Stomach (tissue), 9 donors: ENCODE measurements around the gene SYNE2. TPM values are rescaled to one million over a fixed set of nuclear protein-coding genes. Genes with fewer than 3 reads are reported as not detected.

Experiments used
- DNase-seq, 2 donors: peaks; one replicate each; pipeline versions ENCODE4 v3.0.0 to v3.0.0-alpha.2; 2013 to 2019
- H3K27ac ChIP-seq, 5 donors: fragments of 200-600 bp in 4 of 5; sonication (generic) in 4 of 5; one replicate each; pipeline ENCODE4 v1.5.1; 2013 to 2019; ENCODE audit warnings: mild to moderate bottlenecking in 1 of 5, moderate library complexity in 1 of 5
- H3K27me3 ChIP-seq, 3 donors: fragments of 200-600 bp; sonication (generic); one replicate each; pipeline ENCODE4 v1.5.1; 2017 to 2019; ENCODE audit warnings: mixed run types in 1 of 3
- H3K36me3 ChIP-seq, 4 donors: fragments of 200-600 bp; sonication (generic); 1 replicate in 3 of 4; 2 replicates in 1 of 4; pipeline ENCODE4 v1.5.1; 2016 to 2019
- H3K4me1 ChIP-seq, 4 donors: fragments of 200-600 bp; sonication (generic); one replicate each; pipeline ENCODE4 v1.5.1; 2016 to 2019
- H3K4me3 ChIP-seq, 4 donors: fragments of 200-600 bp; sonication (generic) in 3 of 4; one replicate each; pipeline ENCODE4 v1.5.1; 2016 to 2019; ENCODE audit warnings: mild to moderate bottlenecking in 1 of 4
- H3K9me3 ChIP-seq, 4 donors: fragments of 200-600 bp; sonication (generic); one replicate each; pipeline ENCODE4 v1.5.1; 2016 to 2019
- EP300 ChIP-seq: sonication (generic); formaldehyde crosslinking; IDR thresholded peaks from one replicate; pipeline ENCODE4 v1.6.1; 2017; ENCODE audit warnings: antibody characterized with exemption
- POLR2A ChIP-seq, 4 donors: fragments of 450-650 bp; IDR thresholded peaks; one replicate each; pipeline ENCODE4 v1.6.1; 2016; ENCODE audit warnings: antibody characterized with exemption in 4 of 4, control low read depth in 2 of 4, mild to moderate bottlenecking in 1 of 4, moderate library complexity in 1 of 4
- POLR2AphosphoS5 ChIP-seq, 3 donors: sonication (generic); formaldehyde crosslinking; IDR thresholded peaks; one replicate each; pipeline ENCODE4 v1.6.1; 2016; ENCODE audit warnings: antibody characterized with exemption in 3 of 3
- WGBS, 5 donors: extraction: QIAGEN DNeasy Blood & Tissue Kit in 3 of 5; methylation state at CpG; one replicate each; pipeline versions ENCODE4 v1.1.5 to v1.1.7; 2013 to 2018; 5-methylcytosine and 5-hydroxymethylcytosine counted together
- intact Hi-C: fragments of 100-400 bp; cut with DNase I; formaldehyde crosslinking; loops from one replicate; pipeline ENCODE4 v1.15.1; 2023; ENCODE audit warnings: low total_unique reads
- polyA plus RNA-seq, 3 donors: library from polyadenylated mRNA; stranded (reverse); fragments of 200-250 nt; gene quantifications; one replicate each; pipeline ENCODE4 v1.2.3, GENCODE V29; 2013
- total RNA-seq, 5 donors: library from RNA; depleted of rRNA; stranded (reverse); fragments of >200 nt; gene quantifications; one replicate each; pipeline versions ENCODE4 v1.1.0 to v1.2.3, GENCODE V29; 2014 to 2016
- TF ChIP-seq, protein P1 (sequence below), 7 experiments: fragments of 450-650 bp in 4 of 7; fragments of 200-600 bp in 3 of 7; sonication (generic) in 3 of 7; IDR thresholded peaks; one replicate each; pipeline ENCODE4 v1.5.1; 2016 to 2019; ENCODE audit warnings: antibody characterized with exemption in 7 of 7, control low read depth in 2 of 7, mild to moderate bottlenecking in 1 of 7
- donor health status: healthy with polysubstance abuse.
- donor health status: Bipolar disorder and iron deficiency.
- donor health status: healthy.

Gene SYNE2
- total and polyA plus RNA-seq, 8 donors: 14.4 to 280 (median 120) TPM

GRCh38 chr14:64125270-64125669, 272.5 kb downstream of the SYNE2 start:
- Histone ChIP-seq H3K36me3 (peaks cover 34 to 100% (median 98%) of the 10 kb centered on the region in 4 donors), H3K27ac (no peak overlapping the region), H3K27me3 (no peaks in the 10 kb centered on the region), H3K9me3 (no peaks in the 10 kb centered on the region), H3K4me3 (no peak overlapping the region), H3K4me1 (peaks cover 0 to 5% (median 0%) of the 10 kb centered on the region in 4 donors)
- TF ChIP-seq EP300: no peak
- TF ChIP-seq POLR2AphosphoS5 (IDR thresholded peaks at IDR 0.05): no peak
- no peak for TF ChIP-seq POLR2A (IDR thresholded peaks at IDR 0.05)
- TF ChIP-seq, protein P1, sequence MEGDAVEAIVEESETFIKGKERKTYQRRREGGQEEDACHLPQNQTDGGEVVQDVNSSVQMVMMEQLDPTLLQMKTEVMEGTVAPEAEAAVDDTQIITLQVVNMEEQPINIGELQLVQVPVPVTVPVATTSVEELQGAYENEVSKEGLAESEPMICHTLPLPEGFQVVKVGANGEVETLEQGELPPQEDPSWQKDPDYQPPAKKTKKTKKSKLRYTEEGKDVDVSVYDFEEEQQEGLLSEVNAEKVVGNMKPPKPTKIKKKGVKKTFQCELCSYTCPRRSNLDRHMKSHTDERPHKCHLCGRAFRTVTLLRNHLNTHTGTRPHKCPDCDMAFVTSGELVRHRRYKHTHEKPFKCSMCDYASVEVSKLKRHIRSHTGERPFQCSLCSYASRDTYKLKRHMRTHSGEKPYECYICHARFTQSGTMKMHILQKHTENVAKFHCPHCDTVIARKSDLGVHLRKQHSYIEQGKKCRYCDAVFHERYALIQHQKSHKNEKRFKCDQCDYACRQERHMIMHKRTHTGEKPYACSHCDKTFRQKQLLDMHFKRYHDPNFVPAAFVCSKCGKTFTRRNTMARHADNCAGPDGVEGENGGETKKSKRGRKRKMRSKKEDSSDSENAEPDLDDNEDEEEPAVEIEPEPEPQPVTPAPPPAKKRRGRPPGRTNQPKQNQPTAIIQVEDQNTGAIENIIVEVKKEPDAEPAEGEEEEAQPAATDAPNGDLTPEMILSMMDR (IDR thresholded peaks at IDR 0.05): no peak
- WGBS, 5 donors: 89 to 98% (median 91%) methylated on average over 2 of the region's 2 CpGs
- intact Hi-C loops: no loop called here
- no peak for DNase-seq

GRCh38 chr14:64126548-64126947, 273.7 kb downstream of the SYNE2 start:
- H3K36me3 ChIP-seq: peaks cover 34 to 100% (median 99%) of the 10 kb centered on the region in 4 donors

GRCh38 chr14:64137657-64138290, 285.0 kb downstream of the SYNE2 start:
- DNase-seq: peak in 1 of 2 donors; percentile 34
- Histone ChIP-seq H3K36me3 (peaks cover 12 to 100% (median 92%) of the 10 kb centered on the region in 4 donors), H3K4me3 (no peak overlapping the region), H3K4me1 (no peaks in the 10 kb centered on the region), H3K27ac (no peak overlapping the region), H3K27me3 (no peaks in the 10 kb centered on the region), H3K9me3 (no peaks in the 10 kb centered on the region)
- WGBS, 5 donors: 73 to 83% (median 80%) methylated on average over 9 of the region's 9 CpGs
- no peak for TF ChIP-seq POLR2AphosphoS5 (IDR thresholded peaks at IDR 0.05)
- TF ChIP-seq, protein P1 (IDR thresholded peaks at IDR 0.05): peak in 1 of 7 experiments; percentile 21
- intact Hi-C loops: no loop called here

More at GRCh38 chr14:64126548-64126947, 273.7 kb downstream of the SYNE2 start:
- H3K27ac ChIP-seq: no peak overlapping the region
- H3K9me3 ChIP-seq: no peaks in the 10 kb centered on the region
- no peaks in the 10 kb centered on the region for H3K27me3 ChIP-seq
- 93 to 96% (median 95%) methylated on average over 6 of the region's 6 CpGs for WGBS, 5 donors
- H3K4me1 ChIP-seq: peaks cover 0 to 5% (median 0%) of the 10 kb centered on the region in 4 donors
- intact Hi-C loops: no loop called here
- H3K4me3 ChIP-seq: no peak overlapping the region
- DNase-seq: no peak
- TF ChIP-seq EP300: no peak

GRCh38 chr14:64147126-64147790, 294.5 kb downstream of the SYNE2 start:
- no peak overlapping the region for H3K4me3 ChIP-seq
- H3K4me1 ChIP-seq: no peaks in the 10 kb centered on the region
- H3K9me3 ChIP-seq: no peaks in the 10 kb centered on the region
- TF ChIP-seq POLR2A (IDR thresholded peaks at IDR 0.05) (no peak), POLR2AphosphoS5 (IDR thresholded peaks at IDR 0.05) (no peak), EP300 (no peak)
- TF ChIP-seq, protein P1 (IDR thresholded peaks at IDR 0.05): no peak
- peak in 1 of 2 donors; percentile 41 for DNase-seq
- intact Hi-C loops: no loop called here
- peaks cover 16 to 95% (median 58%) of the 10 kb centered on the region in 4 donors for H3K36me3 ChIP-seq
- no peak overlapping the region for H3K27ac ChIP-seq
- 78 to 87% (median 81%) methylated on average over 7 of the region's 7 CpGs for WGBS, 5 donors
- no peaks in the 10 kb centered on the region for H3K27me3 ChIP-seq

DNA sequence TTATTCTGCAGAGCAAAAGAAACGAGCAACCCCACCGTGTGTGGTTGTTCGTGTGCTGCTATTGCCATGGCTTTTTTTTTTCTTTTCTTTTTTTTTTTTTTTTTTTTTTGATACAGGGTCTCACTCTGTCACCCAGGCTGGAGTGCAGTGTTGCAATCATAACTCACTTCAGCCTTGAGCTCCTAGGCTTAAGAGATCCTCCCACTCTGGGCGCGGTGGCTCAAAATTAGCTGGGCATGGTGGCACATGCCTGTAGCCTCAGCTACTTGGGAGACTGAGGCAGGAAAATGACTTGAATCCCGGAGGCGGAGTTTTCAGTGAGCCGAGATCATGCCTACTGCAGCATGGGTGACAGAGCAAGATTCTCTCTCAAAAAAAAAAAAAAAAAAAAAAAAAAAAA, 297.1 kb downstream of the SYNE2 start:
- H3K9me3 ChIP-seq: no peaks in the 10 kb centered on the region

More for the DNA sequence above, 297.1 kb downstream of the SYNE2 start:
- intact Hi-C loops: no loop called here
- no peak for DNase-seq
- WGBS, 5 donors: 82 to 96% (median 91%) methylated on average over 8 of the region's 8 CpGs
- H3K27ac ChIP-seq: no peak overlapping the region
- no peaks in the 10 kb centered on the region for H3K4me1 ChIP-seq
- TF ChIP-seq EP300 (no peak), POLR2AphosphoS5 (IDR thresholded peaks at IDR 0.05) (no peak), POLR2A (IDR thresholded peaks at IDR 0.05) (no peak)
- TF ChIP-seq, protein P1 (IDR thresholded peaks at IDR 0.05): no peak
- no peak overlapping the region for H3K4me3 ChIP-seq
- no peaks in the 10 kb centered on the region for H3K27me3 ChIP-seq
- peaks cover 6 to 95% (median 61%) of the 10 kb centered on the region in 4 donors for H3K36me3 ChIP-seq
